Breast epithelium (tissue), 3 donors: ENCODE measurements around the gene MAPK11.

Experiments
- POLR2A ChIP-seq: fragments of 450-650 bp; IDR thresholded peaks from one replicate; pipeline ENCODE4 v1.6.1; 2016; ENCODE audit warnings: antibody characterized with exemption, mild to moderate bottlenecking, moderate library complexity
- TF ChIP-seq, protein P1 (sequence below), 3 donors: fragments of 450-650 bp; IDR thresholded peaks; one replicate each; pipeline ENCODE4 v1.5.1; 2016 to 2017; ENCODE audit warnings: antibody characterized with exemption in 3 of 3, mild to moderate bottlenecking in 3 of 3, moderate library complexity in 3 of 3

DNA sequence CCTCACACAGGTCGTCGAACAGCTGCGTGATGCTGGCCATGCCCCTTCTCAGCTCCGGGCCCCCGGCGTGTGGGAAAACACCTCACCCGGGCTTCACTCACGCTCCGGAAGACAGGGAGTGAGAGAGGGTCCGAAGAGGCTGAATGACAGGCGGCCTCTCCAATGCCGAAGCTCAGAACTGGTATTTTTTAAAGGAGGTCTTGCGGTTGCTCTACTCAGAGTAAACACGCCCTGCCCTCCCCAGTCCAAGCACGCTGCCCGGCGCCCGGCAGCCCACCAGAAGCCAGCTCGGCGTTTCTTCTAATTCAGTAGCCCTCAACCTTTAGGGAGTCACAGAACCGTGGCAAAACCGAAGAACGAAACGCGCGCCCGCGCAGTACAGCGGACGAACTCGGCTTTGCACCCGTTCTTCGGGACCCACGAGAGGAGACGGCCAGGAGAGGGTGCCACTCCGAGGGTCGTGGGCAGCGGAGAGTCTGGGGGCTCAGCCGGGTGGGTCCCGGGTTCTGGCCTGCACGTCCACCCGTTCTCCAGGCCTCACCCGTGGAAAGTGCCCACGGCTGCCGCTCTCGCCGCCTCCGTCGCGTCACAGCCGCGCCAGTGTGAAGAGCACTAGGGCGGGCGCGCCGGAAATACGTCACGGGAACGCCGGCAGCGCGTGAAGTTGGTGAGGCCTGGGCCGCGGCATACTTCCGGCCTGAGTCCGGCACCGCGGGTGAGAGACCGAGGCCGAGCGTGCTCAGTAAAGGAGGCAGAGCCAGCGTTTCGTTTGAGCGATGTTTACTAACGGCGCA, 25.6 kb downstream of the MAPK11 start, which contains the start of gene TUBGCP6:
- TF ChIP-seq POLR2A = peak; percentile 74
- TF ChIP-seq, protein P1, sequence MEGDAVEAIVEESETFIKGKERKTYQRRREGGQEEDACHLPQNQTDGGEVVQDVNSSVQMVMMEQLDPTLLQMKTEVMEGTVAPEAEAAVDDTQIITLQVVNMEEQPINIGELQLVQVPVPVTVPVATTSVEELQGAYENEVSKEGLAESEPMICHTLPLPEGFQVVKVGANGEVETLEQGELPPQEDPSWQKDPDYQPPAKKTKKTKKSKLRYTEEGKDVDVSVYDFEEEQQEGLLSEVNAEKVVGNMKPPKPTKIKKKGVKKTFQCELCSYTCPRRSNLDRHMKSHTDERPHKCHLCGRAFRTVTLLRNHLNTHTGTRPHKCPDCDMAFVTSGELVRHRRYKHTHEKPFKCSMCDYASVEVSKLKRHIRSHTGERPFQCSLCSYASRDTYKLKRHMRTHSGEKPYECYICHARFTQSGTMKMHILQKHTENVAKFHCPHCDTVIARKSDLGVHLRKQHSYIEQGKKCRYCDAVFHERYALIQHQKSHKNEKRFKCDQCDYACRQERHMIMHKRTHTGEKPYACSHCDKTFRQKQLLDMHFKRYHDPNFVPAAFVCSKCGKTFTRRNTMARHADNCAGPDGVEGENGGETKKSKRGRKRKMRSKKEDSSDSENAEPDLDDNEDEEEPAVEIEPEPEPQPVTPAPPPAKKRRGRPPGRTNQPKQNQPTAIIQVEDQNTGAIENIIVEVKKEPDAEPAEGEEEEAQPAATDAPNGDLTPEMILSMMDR (IDR thresholded peaks at IDR 0.05) = peak in 2 of 3 donors; percentile 7 to 48
